GM23248 (cell line): ENCODE data around the gene PTPRA. TPM values are rescaled to one million over a fixed set of nuclear protein-coding genes. Genes with fewer than 3 reads are reported as not detected.

Experiments
- DNase-seq: peaks from one replicate; pipeline ENCODE4 v3.0.0-alpha.2; 2015
- H2AFZ ChIP-seq: fragments of 200-600 bp; sonication (generic); 2 replicates; pipeline ENCODE4 v1.6.1; 2016; ENCODE audit warnings: antibody characterized with exemption
- H3F3A ChIP-seq: fragments of 200-600 bp; sonication (generic); 2 replicates; pipeline ENCODE4 v1.6.1; 2016; ENCODE audit warnings: mild to moderate bottlenecking, antibody characterized with exemption, mixed run types; ENCODE audit not compliant: insufficient read depth
- H3K27ac ChIP-seq: fragments of 200-600 bp; sonication (generic); 2 replicates; pipeline ENCODE4 v1.5.1; 2016; ENCODE audit warnings: mild to moderate bottlenecking
- H3K27me3 ChIP-seq: fragments of 200-600 bp; sonication (generic); replicated peaks from 2 replicates; pipeline ENCODE4 v1.6.1; 2016; ENCODE audit warnings: mild to moderate bottlenecking; ENCODE audit not compliant: insufficient read depth
- H3K36me3 ChIP-seq: fragments of 200-600 bp; sonication (generic); 2 replicates; pipeline ENCODE4 v1.6.1; 2016; ENCODE audit warnings: low read depth, mild to moderate bottlenecking
- H3K4me1 ChIP-seq: fragments of 200-600 bp; sonication (generic); 2 replicates; pipeline ENCODE4 v1.6.1; 2016; ENCODE audit warnings: mild to moderate bottlenecking; ENCODE audit not compliant: insufficient read depth
- H3K4me2 ChIP-seq: fragments of 200-600 bp; sonication (generic); one replicate; pipeline ENCODE4 v1.6.1; 2016; ENCODE audit warnings: mild to moderate bottlenecking; ENCODE audit not compliant: unreplicated experiment
- H3K4me3 ChIP-seq: fragments of 200-600 bp; sonication (generic); 2 replicates; pipeline ENCODE4 v1.5.1; 2016; ENCODE audit warnings: mild to moderate bottlenecking
- H3K79me2 ChIP-seq: fragments of 200-600 bp; sonication (generic); 2 replicates; pipeline ENCODE4 v1.6.1; 2016; ENCODE audit warnings: mild to moderate bottlenecking; ENCODE audit not compliant: insufficient read depth
- H3K9ac ChIP-seq: fragments of 200-600 bp; sonication (generic); 2 replicates; pipeline ENCODE4 v1.6.1; 2016; ENCODE audit warnings: mild to moderate bottlenecking
- H3K9me2 ChIP-seq: fragments of 200-600 bp; sonication (generic); 2 replicates; pipeline ENCODE4 v1.6.1; 2016; ENCODE audit warnings: mixed run types, mild to moderate bottlenecking, moderate library complexity; ENCODE audit not compliant: insufficient read depth
- H3K9me3 ChIP-seq: fragments of 200-600 bp; sonication (generic); one replicate; pipeline ENCODE4 v1.6.1; 2017; ENCODE audit warnings: low read depth
- H4K20me1 ChIP-seq: fragments of 200-600 bp; sonication (generic); 2 replicates; pipeline ENCODE4 v1.6.0; 2016; ENCODE audit not compliant: insufficient read depth
- EZH2 ChIP-seq: fragments of 200-600 bp; sonication (generic); IDR thresholded peaks from 2 replicates; pipeline ENCODE4 v1.6.1; 2018; ENCODE audit warnings: antibody characterized with exemption, mild to moderate bottlenecking; ENCODE audit not compliant: insufficient read depth, poor library complexity, severe bottlenecking
- EZH2phosphoT487 ChIP-seq: fragments of 200-600 bp; sonication (generic); IDR thresholded peaks from 2 replicates; pipeline ENCODE4 v1.6.1; 2018; ENCODE audit warnings: antibody characterized with exemption, moderate library complexity, mild to moderate bottlenecking, low read depth; ENCODE audit not compliant: insufficient read depth
- WGBS, 2 experiments: methylation state at CpG; one replicate each; pipeline ENCODE4 v1.1.6; 2015 to 2017; ENCODE audit warnings: low lambda C conversion rate in 2 of 2, low coverage in 1 of 2; ENCODE audit errors: missing lambda C conversion rate in 2 of 2; 5-methylcytosine and 5-hydroxymethylcytosine counted together
- in situ Hi-C: fragments of 300-500 bp; cut with MboI; formaldehyde crosslinking; loops from 2 replicates; pipeline ENCODE4 v1.15.0; 2020
- polyA plus RNA-seq: library from polyadenylated mRNA; unstranded; fragments of >200 nt; fragmentation: Nextera tagmentation; extraction: Ambion mirVana; gene quantifications from 2 replicates; pipeline ENCODE4 v1.2.1, GENCODE V29; 2016
- total RNA-seq: library from RNA; depleted of rRNA; stranded (reverse); fragments of >200 nt; shearing (Covaris generic); gene quantifications from 2 replicates; pipeline ENCODE4 v1.2.3, GENCODE V29; 2014

Gene PTPRA
- total and polyA plus RNA-seq, 2 experiments from 2014 or later = 37.4 to 50.8 TPM

GRCh38 chr20:2847802-2848201 is 25.5 kb upstream of the PTPRA start:
- no peaks in the 10 kb centered on the region for H3K4me1 ChIP-seq
- peaks cover 14% of the 10 kb centered on the region for H3K79me2 ChIP-seq
- no peak for DNase-seq
- no peak overlapping the region for H3K4me2 ChIP-seq
- in situ Hi-C loops = no loop called here
- no peak for TF ChIP-seq EZH2
- no peak for TF ChIP-seq EZH2phosphoT487
- H3K4me3 ChIP-seq = no peak overlapping the region
- H3K27ac ChIP-seq = no peak overlapping the region
- H3K9me3 ChIP-seq = no peaks in the 10 kb centered on the region
- no peaks in the 10 kb centered on the region for H4K20me1 ChIP-seq
- no peaks in the 10 kb centered on the region for H3K27me3 ChIP-seq
- no peaks in the 10 kb centered on the region for H3F3A ChIP-seq
- no peaks in the 10 kb centered on the region for H3K9me2 ChIP-seq
- H3K9ac ChIP-seq = no peak overlapping the region
- no peaks in the 10 kb centered on the region for H3K36me3 ChIP-seq
- no peak overlapping the region for H2AFZ ChIP-seq
- WGBS, 2 experiments = 95 to 98% methylated on average over 4 of the region's 4 CpGs

GRCh38 chr20:2849529-2849928 is 23.8 kb upstream of the PTPRA start:
- no peak overlapping the region for H3K27ac ChIP-seq
- in situ Hi-C loops = no loop called here
- no peak for TF ChIP-seq EZH2
- no peak for TF ChIP-seq EZH2phosphoT487

GRCh38 chr20:2851086-2851485 is 22.2 kb upstream of the PTPRA start:
- Histone ChIP-seq H3K4me1 (no peaks in the 10 kb centered on the region), H3K9ac (no peak overlapping the region), H2AFZ (no peak overlapping the region), H3K4me3 (no peak overlapping the region), H3K36me3 (no peaks in the 10 kb centered on the region), H3K9me2 (no peaks in the 10 kb centered on the region), H4K20me1 (no peaks in the 10 kb centered on the region), H3F3A (no peaks in the 10 kb centered on the region), H3K4me2 (no peak overlapping the region), H3K9me3 (no peaks in the 10 kb centered on the region), H3K27ac (no peak overlapping the region), H3K27me3 (no peaks in the 10 kb centered on the region), H3K79me2 (peaks cover 10% of the 10 kb centered on the region; the same call in 1 of the 2 replicates)
- WGBS, 2 experiments = 89 to 92% methylated on average over 10 of the region's 10 CpGs
- TF ChIP-seq EZH2 (no peak), EZH2phosphoT487 (no peak)
- DNase-seq = no peak
- in situ Hi-C loops = loop anchor here (10.0 kb wide), 1 partner anchor 96 kb away; no protein-coding TSS in a partner anchor

More at GRCh38 chr20:2849529-2849928, 23.8 kb upstream of the PTPRA start:
- Histone ChIP-seq H4K20me1 (no peaks in the 10 kb centered on the region), H3K9me2 (no peaks in the 10 kb centered on the region), H3K9me3 (no peaks in the 10 kb centered on the region), H3K4me3 (no peak overlapping the region), H3F3A (no peaks in the 10 kb centered on the region), H2AFZ (no peak overlapping the region), H3K36me3 (no peaks in the 10 kb centered on the region), H3K4me1 (no peaks in the 10 kb centered on the region), H3K4me2 (no peak overlapping the region), H3K79me2 (peaks cover 5% of the 10 kb centered on the region; the same call in 1 of the 2 replicates), H3K9ac (no peak overlapping the region), H3K27me3 (no peaks in the 10 kb centered on the region)
- 96 to 97% methylated on average over 4 of the region's 4 CpGs for WGBS, 2 experiments
- DNase-seq = no peak

DNA sequence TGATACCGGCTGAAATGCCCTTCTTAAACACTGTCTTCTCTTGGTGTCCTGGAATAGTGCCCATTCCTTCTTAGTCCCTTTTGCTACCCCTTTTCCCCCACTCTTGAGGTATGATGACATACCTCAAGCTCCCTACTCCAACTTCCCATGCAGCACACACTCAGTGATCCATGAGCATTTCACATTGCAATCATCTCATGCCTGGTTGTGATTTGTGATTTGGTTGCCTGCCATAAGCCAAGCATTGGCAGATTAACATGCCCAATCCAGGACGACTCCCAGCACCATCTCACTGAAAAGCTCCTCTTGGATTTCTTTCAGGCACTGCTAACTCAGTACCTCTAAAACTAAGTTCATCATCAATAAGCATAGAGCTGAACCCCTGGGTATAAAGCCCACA is 14.7 kb upstream of the PTPRA start:
- no peak for TF ChIP-seq EZH2
- TF ChIP-seq EZH2phosphoT487 = no peak
- WGBS, 2 experiments = 76 to 84% methylated on average over 2 of the region's 2 CpGs
- in situ Hi-C loops = loop anchor here (10.0 kb wide), 1 partner anchor 104 kb away; no protein-coding TSS in a partner anchor

More for the DNA sequence above, 14.7 kb upstream of the PTPRA start:
- peaks cover 18% of the 10 kb centered on the region; the same call in 1 of the 2 replicates for H3K79me2 ChIP-seq
- H3K27ac ChIP-seq = peak overlapping the region; percentile 43; the same call in 1 of the 2 replicates
- H3K27me3 ChIP-seq = no peaks in the 10 kb centered on the region
- H3K4me1 ChIP-seq = peaks cover 12% of the 10 kb centered on the region
- no peak overlapping the region for H3K9ac ChIP-seq
- H3K4me3 ChIP-seq = no peak overlapping the region
- DNase-seq = peak; percentile 9
- H3K4me2 ChIP-seq = no peak overlapping the region
- peaks cover 13% of the 10 kb centered on the region; the same call in 1 of the 2 replicates for H3F3A ChIP-seq
- H3K9me3 ChIP-seq = no peaks in the 10 kb centered on the region
- H4K20me1 ChIP-seq = no peaks in the 10 kb centered on the region
- H3K9me2 ChIP-seq = no peaks in the 10 kb centered on the region
- H2AFZ ChIP-seq = no peak overlapping the region
- H3K36me3 ChIP-seq = no peaks in the 10 kb centered on the region
